ENCODE measurements around the gene SCFD2. TPM values are rescaled to one million over a fixed set of nuclear protein-coding genes. Genes with fewer than 3 reads are reported as not detected.

SCFD2 gene
- total RNA-seq, 1 experiment from 2014 or later = 8.1 TPM

DNA sequence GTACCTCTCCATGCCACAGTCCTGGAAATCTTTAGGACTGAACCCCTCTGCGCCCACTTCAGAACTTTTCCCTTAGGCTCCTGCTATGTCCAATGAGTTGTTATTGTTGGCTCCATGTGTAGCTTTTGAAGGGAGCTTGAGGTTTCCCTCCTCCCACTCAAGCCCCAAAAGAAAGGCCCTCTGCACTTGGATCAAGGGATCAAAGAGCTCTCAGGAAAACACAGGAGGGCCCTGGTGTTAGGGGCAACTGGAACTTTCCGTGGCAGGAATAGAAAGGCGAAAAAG, 368.8 kb downstream of the SCFD2 start:
- Histone ChIP-seq H3F3A (ENCODE audit: insufficient read depth, low read depth) (no peaks in the 10 kb centered on the region), H3K27me3 (ENCODE audit: insufficient read depth, low read depth) (no peaks in the 10 kb centered on the region), H3K27ac (no peak overlapping the region), H2AFZ (no peak overlapping the region), H3K9me2 (ENCODE audit: insufficient read depth) (no peaks in the 10 kb centered on the region), H3K36me3 (ENCODE audit: low read depth) (no peaks in the 10 kb centered on the region), H3K4me2 (no peak overlapping the region), H3K4me3 (no peak overlapping the region), H4K20me1 (ENCODE audit: insufficient read depth) (no peaks in the 10 kb centered on the region), H3K79me2 (ENCODE audit: low read depth) (no peaks in the 10 kb centered on the region), H3K9me3 (ENCODE audit: insufficient read depth, low read depth) (no peaks in the 10 kb centered on the region), H3K4me1 (replicated peaks; ENCODE audit: insufficient read depth) (no peaks in the 10 kb centered on the region)
- TF ChIP-seq EZH2 (IDR thresholded peaks at IDR 0.05; ENCODE audit: low read depth) = no peak
- TF ChIP-seq, protein P1, sequence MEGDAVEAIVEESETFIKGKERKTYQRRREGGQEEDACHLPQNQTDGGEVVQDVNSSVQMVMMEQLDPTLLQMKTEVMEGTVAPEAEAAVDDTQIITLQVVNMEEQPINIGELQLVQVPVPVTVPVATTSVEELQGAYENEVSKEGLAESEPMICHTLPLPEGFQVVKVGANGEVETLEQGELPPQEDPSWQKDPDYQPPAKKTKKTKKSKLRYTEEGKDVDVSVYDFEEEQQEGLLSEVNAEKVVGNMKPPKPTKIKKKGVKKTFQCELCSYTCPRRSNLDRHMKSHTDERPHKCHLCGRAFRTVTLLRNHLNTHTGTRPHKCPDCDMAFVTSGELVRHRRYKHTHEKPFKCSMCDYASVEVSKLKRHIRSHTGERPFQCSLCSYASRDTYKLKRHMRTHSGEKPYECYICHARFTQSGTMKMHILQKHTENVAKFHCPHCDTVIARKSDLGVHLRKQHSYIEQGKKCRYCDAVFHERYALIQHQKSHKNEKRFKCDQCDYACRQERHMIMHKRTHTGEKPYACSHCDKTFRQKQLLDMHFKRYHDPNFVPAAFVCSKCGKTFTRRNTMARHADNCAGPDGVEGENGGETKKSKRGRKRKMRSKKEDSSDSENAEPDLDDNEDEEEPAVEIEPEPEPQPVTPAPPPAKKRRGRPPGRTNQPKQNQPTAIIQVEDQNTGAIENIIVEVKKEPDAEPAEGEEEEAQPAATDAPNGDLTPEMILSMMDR (conservative IDR thresholded peaks at IDR 0.05) = no peak
- no TSS peak for BruUV-seq (replicated peaks)
- no peak for DNase-seq
- CTCF ChIA-PET = no interaction called here
- intact Hi-C loops (cut with micrococcal nuclease; ENCODE audit: unreplicated experiment) = no loop called here
- POLR2A ChIA-PET (ENCODE audit: unreplicated experiment) = no interaction called here

DNA sequence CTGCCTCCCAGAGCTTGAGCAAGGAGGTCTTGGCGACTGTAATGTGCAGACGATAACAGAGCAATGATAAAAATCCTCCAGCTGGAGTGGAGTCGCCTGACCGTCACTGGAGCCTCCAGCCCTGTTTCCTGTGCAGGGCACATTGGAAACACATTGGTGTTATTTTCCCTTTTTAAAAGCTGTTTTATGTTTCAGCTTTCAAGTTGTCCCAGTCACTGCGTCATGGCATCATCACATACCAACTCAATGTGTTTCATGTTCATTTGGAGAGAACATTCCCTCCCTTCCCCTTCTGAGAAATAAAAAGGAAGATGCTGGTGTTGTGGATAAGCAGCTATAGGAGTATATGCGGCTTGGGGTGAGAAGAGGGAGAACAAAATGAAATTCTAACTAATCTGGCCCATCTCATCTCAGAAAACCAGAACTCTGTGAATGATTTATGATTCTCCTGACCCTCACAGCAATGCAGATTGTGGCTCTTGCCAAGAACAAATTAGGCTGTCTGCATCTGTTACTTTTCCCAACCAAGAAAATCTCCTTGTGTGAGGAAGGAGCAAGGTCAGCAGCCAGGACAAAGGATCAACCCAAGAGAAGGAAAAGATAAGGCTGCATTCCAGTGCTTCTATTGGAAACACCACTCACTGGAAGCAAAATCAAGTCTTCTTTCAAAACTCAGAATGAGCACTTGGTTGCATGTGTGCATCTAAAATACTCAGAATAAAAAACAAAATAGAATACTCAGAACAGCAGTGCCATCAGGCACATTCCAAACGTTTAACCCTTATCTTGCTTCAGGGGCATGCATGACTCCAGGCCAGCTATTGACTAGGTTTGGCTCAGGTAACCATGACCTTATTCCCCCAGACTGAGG, 369.4 kb downstream of the SCFD2 start:
- no peaks in the 10 kb centered on the region for H3K4me1 ChIP-seq (replicated peaks; ENCODE audit: insufficient read depth)
- no peak overlapping the region for H2AFZ ChIP-seq
- intact Hi-C loops (cut with micrococcal nuclease; ENCODE audit: unreplicated experiment) = no loop called here
- POLR2A ChIA-PET (ENCODE audit: unreplicated experiment) = no interaction called here
- TF ChIP-seq EZH2 (IDR thresholded peaks at IDR 0.05; ENCODE audit: low read depth) = no peak
- TF ChIP-seq, protein P1 (conservative IDR thresholded peaks at IDR 0.05) = no peak
- H3K36me3 ChIP-seq (ENCODE audit: low read depth) = no peaks in the 10 kb centered on the region
- BruUV-seq (replicated peaks) = no TSS peak
- H3K4me3 ChIP-seq = no peak overlapping the region
- no peaks in the 10 kb centered on the region for H4K20me1 ChIP-seq (ENCODE audit: insufficient read depth)
- H3K9me3 ChIP-seq (ENCODE audit: insufficient read depth, low read depth) = no peaks in the 10 kb centered on the region
- H3K79me2 ChIP-seq (ENCODE audit: low read depth) = no peaks in the 10 kb centered on the region
- DNase-seq = no peak
- no peak overlapping the region for H3K4me2 ChIP-seq
- no peaks in the 10 kb centered on the region for H3K9me2 ChIP-seq (ENCODE audit: insufficient read depth)
- no peaks in the 10 kb centered on the region for H3K27me3 ChIP-seq (ENCODE audit: insufficient read depth, low read depth)
- H3F3A ChIP-seq (ENCODE audit: insufficient read depth, low read depth) = no peaks in the 10 kb centered on the region
- CTCF ChIA-PET = no interaction called here
- no peak overlapping the region for H3K27ac ChIP-seq

DNA sequence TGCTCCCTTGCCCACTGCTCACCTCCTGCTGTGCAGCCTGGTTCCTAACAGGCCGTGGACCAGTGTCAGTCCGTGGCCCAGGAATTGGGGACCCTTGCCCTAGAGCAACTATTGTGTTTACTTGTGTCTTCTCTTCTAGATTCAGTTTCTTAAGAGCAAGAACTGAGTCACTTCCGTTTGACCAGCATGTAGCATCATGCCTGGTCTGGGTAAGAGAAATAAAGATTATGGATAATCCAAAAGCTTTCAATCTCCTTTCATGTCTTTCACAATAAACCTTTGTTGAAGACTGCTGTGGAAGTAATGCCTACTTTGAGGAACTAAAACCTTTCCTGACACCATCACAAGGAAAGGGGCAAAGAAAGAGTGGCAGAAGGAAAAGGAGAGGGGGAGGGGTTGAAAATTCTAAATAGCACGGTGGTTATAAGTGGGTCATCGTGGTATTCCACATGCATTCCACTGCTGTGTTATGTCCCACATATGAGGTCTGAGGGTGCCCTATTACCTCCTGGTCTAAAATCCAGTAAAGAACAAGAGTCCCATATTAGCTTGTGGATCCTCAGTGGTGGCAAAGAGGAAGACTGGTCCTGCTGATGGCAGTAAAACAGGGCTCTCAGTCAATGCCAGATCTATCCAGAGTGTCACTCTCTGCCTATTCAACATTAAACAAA, 370.4 kb downstream of the SCFD2 start:
- Histone ChIP-seq H4K20me1 (ENCODE audit: insufficient read depth) (no peaks in the 10 kb centered on the region), H3F3A (ENCODE audit: insufficient read depth, low read depth) (no peaks in the 10 kb centered on the region), H3K36me3 (ENCODE audit: low read depth) (no peaks in the 10 kb centered on the region), H3K79me2 (ENCODE audit: low read depth) (no peaks in the 10 kb centered on the region), H3K4me1 (replicated peaks; ENCODE audit: insufficient read depth) (no peaks in the 10 kb centered on the region), H3K27me3 (ENCODE audit: insufficient read depth, low read depth) (no peaks in the 10 kb centered on the region), H3K4me2 (no peak overlapping the region), H3K27ac (no peak overlapping the region), H3K9me2 (ENCODE audit: insufficient read depth) (no peaks in the 10 kb centered on the region), H3K4me3 (no peak overlapping the region), H3K9me3 (ENCODE audit: insufficient read depth, low read depth) (no peaks in the 10 kb centered on the region), H2AFZ (no peak overlapping the region)
- BruUV-seq (replicated peaks) = no TSS peak
- CTCF ChIA-PET = no interaction called here
- no peak for TF ChIP-seq EZH2 (IDR thresholded peaks at IDR 0.05; ENCODE audit: low read depth)
- TF ChIP-seq, protein P1 (conservative IDR thresholded peaks at IDR 0.05) = no peak
- POLR2A ChIA-PET (ENCODE audit: unreplicated experiment) = no interaction called here
- intact Hi-C loops (cut with micrococcal nuclease; ENCODE audit: unreplicated experiment) = no loop called here
- no peak for DNase-seq

Data from PC-9 (cell line).